T follicular helper cell (primary cell): ENCODE measurements around the gene SPRYD3.
"Not testable (repeated sequence)": the region's sequence is repeated elsewhere in the genome, so short reads cannot be mapped to it uniquely, and the experiment has no call there.

Experiments
- DNase-seq: peaks from one replicate; pipeline ENCODE4 v3.0.0-alpha.2; 2020; ENCODE audit warnings: low read depth

Gene SPRYD3

GRCh38 chr12:53101931-53102781 is 23.0 kb upstream of the SPRYD3 start:
- no peak for DNase-seq

- DNase-seq: no peak
Measured at GRCh38 chr12:53101266-53101665, 22.1 kb upstream of the SPRYD3 start.

- no peak for DNase-seq
Measured at GRCh38 chr12:53100466-53101151, 21.4 kb upstream of the SPRYD3 start.

- peak; percentile 77 for DNase-seq
Measured at GRCh38 chr12:53099071-53099882, 20.1 kb upstream of the SPRYD3 start.

- DNase-seq: no peak
Measured at GRCh38 chr12:53098354-53098981, 19.3 kb upstream of the SPRYD3 start.

GRCh38 chr12:53097564-53098353 is 18.6 kb upstream of the SPRYD3 start, which contains the start of gene IGFBP6:
Gene IGFBP6 (plus strand): TSS chr12:53097667. CDS start chr12:53097718, 51 bp downstream.
- peak; percentile 19 for DNase-seq

GRCh38 chr12:53097207-53097563 is 18.0 kb upstream of the SPRYD3 start:
- no peak for DNase-seq

GRCh38 chr12:53096759-53097158 is 17.6 kb upstream of the SPRYD3 start:
- no peak for DNase-seq

- DNase-seq: no peak
Measured at GRCh38 chr12:53096089-53096741, 17.0 kb upstream of the SPRYD3 start.

- not testable (repeated sequence) for DNase-seq
Measured at GRCh38 chr12:53095596-53095895, 16.4 kb upstream of the SPRYD3 start.

- not testable (repeated sequence) for DNase-seq
Measured at GRCh38 chr12:53094796-53095595, 15.8 kb upstream of the SPRYD3 start.

- DNase-seq: no peak
Measured at GRCh38 chr12:53094394-53094787, 15.2 kb upstream of the SPRYD3 start.

GRCh38 chr12:53093777-53094393 is 14.7 kb upstream of the SPRYD3 start:
- no peak for DNase-seq

GRCh38 chr12:53091756-53092155 is 12.6 kb upstream of the SPRYD3 start:
- DNase-seq: no peak

- no peak for DNase-seq
Measured at GRCh38 chr12:53090554-53090953, 11.4 kb upstream of the SPRYD3 start.

- no peak for DNase-seq
Measured at GRCh38 chr12:53090105-53090504, 10.9 kb upstream of the SPRYD3 start.

GRCh38 chr12:53086361-53086760 is 7.2 kb upstream of the SPRYD3 start:
- no peak for DNase-seq

GRCh38 chr12:53082637-53083175 is 3.5 kb upstream of the SPRYD3 start:
- no peak for DNase-seq
